ENCODE results near the gene RTN4RL1. TPM values are rescaled to one million over a fixed set of nuclear protein-coding genes. Genes with fewer than 3 reads are reported as not detected.

The RTN4RL1 gene
- total and polyA plus RNA-seq, 2 of the 13 experiments (the other 11 are each of a cell fraction or from before 2014, with no cell fraction given): 0.01 TPM; not detected in 1

DNA sequence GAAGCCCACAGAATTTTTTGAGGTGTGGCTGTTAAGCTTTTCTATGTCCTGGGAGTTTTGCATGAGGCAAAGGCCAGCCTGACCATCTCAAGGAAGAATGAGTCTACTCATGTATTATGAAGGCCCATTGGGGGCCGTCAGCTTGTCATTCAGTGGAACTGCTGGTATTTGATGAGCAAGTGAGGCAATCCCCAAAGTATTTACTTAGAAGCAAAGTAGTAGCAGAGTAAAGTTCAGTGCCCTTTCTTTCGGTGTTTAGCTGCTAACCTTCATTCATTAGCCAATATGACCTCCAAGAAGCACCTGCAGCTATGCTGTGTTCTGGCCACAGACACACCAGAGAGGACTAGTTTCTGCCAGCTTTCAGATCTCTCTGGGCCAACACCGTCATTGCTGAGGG, 115.1 kb downstream of the RTN4RL1 start (continued):
- TF ChIP-seq, protein P1, sequence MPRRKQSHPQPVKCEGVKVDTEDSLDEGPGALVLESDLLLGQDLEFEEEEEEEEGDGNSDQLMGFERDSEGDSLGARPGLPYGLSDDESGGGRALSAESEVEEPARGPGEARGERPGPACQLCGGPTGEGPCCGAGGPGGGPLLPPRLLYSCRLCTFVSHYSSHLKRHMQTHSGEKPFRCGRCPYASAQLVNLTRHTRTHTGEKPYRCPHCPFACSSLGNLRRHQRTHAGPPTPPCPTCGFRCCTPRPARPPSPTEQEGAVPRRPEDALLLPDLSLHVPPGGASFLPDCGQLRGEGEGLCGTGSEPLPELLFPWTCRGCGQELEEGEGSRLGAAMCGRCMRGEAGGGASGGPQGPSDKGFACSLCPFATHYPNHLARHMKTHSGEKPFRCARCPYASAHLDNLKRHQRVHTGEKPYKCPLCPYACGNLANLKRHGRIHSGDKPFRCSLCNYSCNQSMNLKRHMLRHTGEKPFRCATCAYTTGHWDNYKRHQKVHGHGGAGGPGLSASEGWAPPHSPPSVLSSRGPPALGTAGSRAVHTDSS (CRISPR knock-in tag; conservative IDR thresholded peaks at IDR 0.05): no peak
- TF ChIP-seq, protein P2, sequence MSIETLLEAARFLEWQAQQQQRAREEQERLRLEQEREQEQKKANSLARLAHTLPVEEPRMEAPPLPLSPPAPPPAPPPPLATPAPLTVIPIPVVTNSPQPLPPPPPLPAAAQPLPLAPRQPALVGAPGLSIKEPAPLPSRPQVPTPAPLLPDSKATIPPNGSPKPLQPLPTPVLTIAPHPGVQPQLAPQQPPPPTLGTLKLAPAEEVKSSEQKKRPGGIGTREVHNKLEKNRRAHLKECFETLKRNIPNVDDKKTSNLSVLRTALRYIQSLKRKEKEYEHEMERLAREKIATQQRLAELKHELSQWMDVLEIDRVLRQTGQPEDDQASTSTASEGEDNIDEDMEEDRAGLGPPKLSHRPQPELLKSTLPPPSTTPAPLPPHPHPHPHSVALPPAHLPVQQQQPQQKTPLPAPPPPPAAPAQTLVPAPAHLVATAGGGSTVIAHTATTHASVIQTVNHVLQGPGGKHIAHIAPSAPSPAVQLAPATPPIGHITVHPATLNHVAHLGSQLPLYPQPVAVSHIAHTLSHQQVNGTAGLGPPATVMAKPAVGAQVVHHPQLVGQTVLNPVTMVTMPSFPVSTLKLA (IDR thresholded peaks at IDR 0.05): no peak
- TF ChIP-seq, protein P3, sequence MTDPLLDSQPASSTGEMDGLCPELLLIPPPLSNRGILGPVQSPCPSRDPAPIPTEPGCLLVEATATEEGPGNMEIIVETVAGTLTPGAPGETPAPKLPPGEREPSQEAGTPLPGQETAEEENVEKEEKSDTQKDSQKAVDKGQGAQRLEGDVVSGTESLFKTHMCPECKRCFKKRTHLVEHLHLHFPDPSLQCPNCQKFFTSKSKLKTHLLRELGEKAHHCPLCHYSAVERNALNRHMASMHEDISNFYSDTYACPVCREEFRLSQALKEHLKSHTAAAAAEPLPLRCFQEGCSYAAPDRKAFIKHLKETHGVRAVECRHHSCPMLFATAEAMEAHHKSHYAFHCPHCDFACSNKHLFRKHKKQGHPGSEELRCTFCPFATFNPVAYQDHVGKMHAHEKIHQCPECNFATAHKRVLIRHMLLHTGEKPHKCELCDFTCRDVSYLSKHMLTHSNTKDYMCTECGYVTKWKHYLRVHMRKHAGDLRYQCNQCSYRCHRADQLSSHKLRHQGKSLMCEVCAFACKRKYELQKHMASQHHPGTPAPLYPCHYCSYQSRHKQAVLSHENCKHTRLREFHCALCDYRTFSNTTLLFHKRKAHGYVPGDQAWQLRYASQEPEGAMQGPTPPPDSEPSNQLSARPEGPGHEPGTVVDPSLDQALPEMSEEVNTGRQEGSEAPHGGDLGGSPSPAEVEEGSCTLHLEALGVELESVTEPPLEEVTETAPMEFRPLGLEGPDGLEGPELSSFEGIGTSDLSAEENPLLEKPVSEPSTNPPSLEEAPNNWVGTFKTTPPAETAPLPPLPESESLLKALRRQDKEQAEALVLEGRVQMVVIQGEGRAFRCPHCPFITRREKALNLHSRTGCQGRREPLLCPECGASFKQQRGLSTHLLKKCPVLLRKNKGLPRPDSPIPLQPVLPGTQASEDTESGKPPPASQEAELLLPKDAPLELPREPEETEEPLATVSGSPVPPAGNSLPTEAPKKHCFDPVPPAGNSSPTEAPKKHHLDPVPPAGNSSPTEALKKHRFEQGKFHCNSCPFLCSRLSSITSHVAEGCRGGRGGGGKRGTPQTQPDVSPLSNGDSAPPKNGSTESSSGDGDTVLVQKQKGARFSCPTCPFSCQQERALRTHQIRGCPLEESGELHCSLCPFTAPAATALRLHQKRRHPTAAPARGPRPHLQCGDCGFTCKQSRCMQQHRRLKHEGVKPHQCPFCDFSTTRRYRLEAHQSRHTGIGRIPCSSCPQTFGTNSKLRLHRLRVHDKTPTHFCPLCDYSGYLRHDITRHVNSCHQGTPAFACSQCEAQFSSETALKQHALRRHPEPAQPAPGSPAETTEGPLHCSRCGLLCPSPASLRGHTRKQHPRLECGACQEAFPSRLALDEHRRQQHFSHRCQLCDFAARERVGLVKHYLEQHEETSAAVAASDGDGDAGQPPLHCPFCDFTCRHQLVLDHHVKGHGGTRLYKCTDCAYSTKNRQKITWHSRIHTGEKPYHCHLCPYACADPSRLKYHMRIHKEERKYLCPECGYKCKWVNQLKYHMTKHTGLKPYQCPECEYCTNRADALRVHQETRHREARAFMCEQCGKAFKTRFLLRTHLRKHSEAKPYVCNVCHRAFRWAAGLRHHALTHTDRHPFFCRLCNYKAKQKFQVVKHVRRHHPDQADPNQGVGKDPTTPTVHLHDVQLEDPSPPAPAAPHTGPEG (CRISPR knock-in tag; IDR thresholded peaks at IDR 0.05): no peak
- TF ChIP-seq PRPF4 (IDR thresholded peaks at IDR 0.05; ENCODE audit: low read depth, low read length, poor library complexity, severe bottlenecking) (no peak), HNF4A (CRISPR knock-in tag; IDR thresholded peaks at IDR 0.05) (peak; percentile 77), ZNF703 (CRISPR knock-in tag; IDR thresholded peaks at IDR 0.05; ENCODE audit: borderline replicate concordance) (no peak), ZNF552 (CRISPR knock-in tag; IDR thresholded peaks at IDR 0.05; ENCODE audit: borderline replicate concordance) (no peak), HDAC1 (CRISPR knock-in tag; IDR thresholded peaks at IDR 0.05) (peak; percentile 51; the same call in 1 of the 2 replicates), TOPORS (CRISPR knock-in tag; IDR thresholded peaks at IDR 0.05) (no peak), RXRA (CRISPR knock-in tag; IDR thresholded peaks at IDR 0.05) (peak; percentile 78; the same call in 1 of the 2 replicates), ARNT2 (CRISPR knock-in tag; IDR thresholded peaks at IDR 0.05; ENCODE audit: low read depth) (no peak), TBX2 (CRISPR knock-in tag; IDR thresholded peaks at IDR 0.05; ENCODE audit: borderline replicate concordance) (0 out of 2 replicates have a peak, but pooled peaks have one; percentile 22), ZBTB7A (CRISPR knock-in tag; IDR thresholded peaks at IDR 0.05) (no peak), STAG1 (CRISPR knock-in tag; IDR thresholded peaks at IDR 0.05) (0 out of 2 replicates have a peak, but pooled peaks have one; percentile 12)
- TF ChIP-seq, protein P4, sequence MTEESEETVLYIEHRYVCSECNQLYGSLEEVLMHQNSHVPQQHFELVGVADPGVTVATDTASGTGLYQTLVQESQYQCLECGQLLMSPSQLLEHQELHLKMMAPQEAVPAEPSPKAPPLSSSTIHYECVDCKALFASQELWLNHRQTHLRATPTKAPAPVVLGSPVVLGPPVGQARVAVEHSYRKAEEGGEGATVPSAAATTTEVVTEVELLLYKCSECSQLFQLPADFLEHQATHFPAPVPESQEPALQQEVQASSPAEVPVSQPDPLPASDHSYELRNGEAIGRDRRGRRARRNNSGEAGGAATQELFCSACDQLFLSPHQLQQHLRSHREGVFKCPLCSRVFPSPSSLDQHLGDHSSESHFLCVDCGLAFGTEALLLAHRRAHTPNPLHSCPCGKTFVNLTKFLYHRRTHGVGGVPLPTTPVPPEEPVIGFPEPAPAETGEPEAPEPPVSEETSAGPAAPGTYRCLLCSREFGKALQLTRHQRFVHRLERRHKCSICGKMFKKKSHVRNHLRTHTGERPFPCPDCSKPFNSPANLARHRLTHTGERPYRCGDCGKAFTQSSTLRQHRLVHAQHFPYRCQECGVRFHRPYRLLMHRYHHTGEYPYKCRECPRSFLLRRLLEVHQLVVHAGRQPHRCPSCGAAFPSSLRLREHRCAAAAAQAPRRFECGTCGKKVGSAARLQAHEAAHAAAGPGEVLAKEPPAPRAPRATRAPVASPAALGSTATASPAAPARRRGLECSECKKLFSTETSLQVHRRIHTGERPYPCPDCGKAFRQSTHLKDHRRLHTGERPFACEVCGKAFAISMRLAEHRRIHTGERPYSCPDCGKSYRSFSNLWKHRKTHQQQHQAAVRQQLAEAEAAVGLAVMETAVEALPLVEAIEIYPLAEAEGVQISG (CRISPR knock-in tag; IDR thresholded peaks at IDR 0.05): no peak

All from HepG2 (cell line).